SK-N-SH (cell line): Measurements from ENCODE around the gene KLHL40. TPM values are rescaled to one million over a fixed set of nuclear protein-coding genes. Genes with fewer than 3 reads are reported as not detected.

Source experiments
- CTCF ChIA-PET: fragments of 300-600, 350-600 bp; formaldehyde crosslinking; extraction: SDS; loops from one replicate; lab custom pipeline; 2021; lab: Yijun Ruan, JAX
- POLR2A ChIA-PET: fragments of 350-600 bp; sonication (Branson Sonifier 250); formaldehyde crosslinking; extraction: SDS; loops from one replicate; lab custom pipeline; 2020; ENCODE audit warnings: antibody characterized with exemption, inconsistent platforms; lab: Yijun Ruan, JAX
- DNase-seq: peaks from one replicate; pipeline ENCODE4 v3.0.0; 2012
- H2AFZ ChIP-seq: fragments of 200-600 bp; sonication (generic); 2 replicates; pipeline ENCODE4 v1.8.1; 2016; ENCODE audit warnings: antibody characterized with exemption, mild to moderate bottlenecking, low read depth
- H3F3A ChIP-seq: fragments of 200-600 bp; sonication (generic); replicated peaks from 2 replicates; pipeline ENCODE3; 2016; ENCODE audit warnings: antibody characterized with exemption, mild to moderate bottlenecking; ENCODE audit not compliant: insufficient read depth
- H3K27ac ChIP-seq, 2 experiments: fragments of 200-500 bp in 1 of 2; fragments of 200-600 bp in 1 of 2; sonication (Bioruptor generic) in 1 of 2; sonication (generic), shearing (Covaris generic) in 1 of 2; 2 replicates each; pipeline versions ENCODE4 v1.5.1 to v1.6.1; 2014 to 2016; ENCODE audit warnings: low read depth in 2 of 2, inconsistent platforms in 1 of 2, low read length in 1 of 2, mild to moderate bottlenecking in 1 of 2, mixed read lengths in 1 of 2
- H3K27me3 ChIP-seq: fragments of 200-600 bp; sonication (generic), shearing (Covaris generic); 2 replicates; pipeline ENCODE4 v1.6.1; 2016; ENCODE audit warnings: mixed run types; ENCODE audit not compliant: insufficient read depth
- H3K36me3 ChIP-seq, 2 experiments: fragments of 200-500 bp in 1 of 2; fragments of 200-600 bp in 1 of 2; sonication (Bioruptor generic) in 1 of 2; sonication (generic) in 1 of 2; replicated peaks in 1 of 2; 2 replicates each; pipeline versions ENCODE3 to v1.5.1; 2014 to 2016; ENCODE audit warnings: low read length in 1 of 2, mild to moderate bottlenecking in 1 of 2; ENCODE audit not compliant: insufficient read depth in 2 of 2, control insufficient read depth in 1 of 2
- H3K4me1 ChIP-seq, 2 experiments: fragments of 200-500 bp in 1 of 2; fragments of 200-600 bp in 1 of 2; sonication (Bioruptor generic) in 1 of 2; sonication (generic), shearing (Covaris generic) in 1 of 2; 2 replicates each; pipeline versions ENCODE4 v1.5.1 to v1.6.1; 2014 to 2016; ENCODE audit warnings: low read depth in 1 of 2, low read length in 1 of 2, mixed run types in 1 of 2; ENCODE audit not compliant: insufficient read depth in 2 of 2, control insufficient read depth in 1 of 2
- H3K4me2 ChIP-seq: fragments of 200-600 bp; sonication (generic), shearing (Covaris generic); 2 replicates; pipeline ENCODE4 v1.6.1; 2017; ENCODE audit warnings: mixed run types
- H3K4me3 ChIP-seq, 2 experiments: fragments of 200-500 bp in 1 of 2; fragments of 200-600 bp in 1 of 2; sonication (Bioruptor generic) in 1 of 2; sonication (generic), shearing (Covaris generic) in 1 of 2; 2 replicates each; pipeline versions ENCODE4 v1.5.1 to v1.8.1; 2014 to 2016; ENCODE audit warnings: low read depth in 2 of 2, inconsistent platforms in 1 of 2, low read length in 1 of 2, mild to moderate bottlenecking in 1 of 2, mixed read lengths in 1 of 2, moderate library complexity in 1 of 2
- H3K79me2 ChIP-seq: fragments of 200-600 bp; sonication (generic); 2 replicates; pipeline ENCODE4 v1.8.1; 2017; ENCODE audit warnings: mild to moderate bottlenecking; ENCODE audit not compliant: insufficient read depth
- H3K9ac ChIP-seq: fragments of 200-600 bp; sonication (generic); 2 replicates; pipeline ENCODE4 v1.6.1; 2017; ENCODE audit warnings: mixed run types
- H3K9me2 ChIP-seq: fragments of 200-600 bp; sonication (generic); 2 replicates; pipeline ENCODE4 v1.6.1; 2017; ENCODE audit warnings: mixed run types
- H3K9me3 ChIP-seq: fragments of 200-600 bp; sonication (generic); 2 replicates; pipeline ENCODE4 v1.6.1; 2017; ENCODE audit warnings: mixed run types, mild to moderate bottlenecking, moderate library complexity
- H4K20me1 ChIP-seq: fragments of 200-600 bp; sonication (generic); 2 replicates; pipeline ENCODE4 v1.6.1; 2017; ENCODE audit warnings: mild to moderate bottlenecking, mixed run types; ENCODE audit not compliant: insufficient read depth
- CTCF ChIP-seq: fragments of 200-600 bp; sonication (generic); IDR thresholded peaks from 2 replicates; pipeline ENCODE4 v1.6.1; 2017; ENCODE audit warnings: antibody characterized with exemption, mild to moderate bottlenecking, moderate library complexity
- ELF1 ChIP-seq: IDR thresholded peaks from 2 replicates; pipeline ENCODE4 v1.4.0; 2012
- EP300 ChIP-seq, 2 experiments: IDR thresholded peaks; 2 replicates each; pipeline versions ENCODE4 v1.4.0 to v1.6.1; 2012; ENCODE audit warnings: borderline replicate concordance in 1 of 2, low read depth in 1 of 2, low read length in 1 of 2
- EZH2phosphoT487 ChIP-seq: fragments of 200-600 bp; sonication (generic); IDR thresholded peaks from 2 replicates; pipeline ENCODE4 v1.6.1; 2017; ENCODE audit warnings: low read depth, mixed run types, mild to moderate bottlenecking, antibody characterized with exemption, moderate library complexity, borderline replicate concordance
- FOSL2 ChIP-seq: IDR thresholded peaks from 2 replicates; pipeline ENCODE4 v1.4.0; 2012; ENCODE audit warnings: low read depth, mild to moderate bottlenecking, moderate library complexity, borderline replicate concordance
- FOXJ3 ChIP-seq: sonication (generic); formaldehyde crosslinking; IDR thresholded peaks from 2 replicates; pipeline ENCODE4 v1.5.1; 2020; ENCODE audit warnings: mild to moderate bottlenecking, missing genetic modification reagents
- GABPA ChIP-seq: IDR thresholded peaks from 2 replicates; pipeline ENCODE4 v1.4.0; 2012; ENCODE audit warnings: low read depth, mild to moderate bottlenecking
- GATA2 ChIP-seq: sonication (generic); formaldehyde crosslinking; IDR thresholded peaks from 2 replicates; pipeline ENCODE4 v1.5.0; 2020; ENCODE audit warnings: mild to moderate bottlenecking, missing genetic modification reagents
- NRF1 ChIP-seq: IDR thresholded peaks from 2 replicates; pipeline ENCODE4 v1.6.1; 2012; ENCODE audit warnings: low read depth, mild to moderate bottlenecking, low read length
- PBX3 ChIP-seq: IDR thresholded peaks from 2 replicates; pipeline ENCODE4; 2012
- RAD21 ChIP-seq: IDR thresholded peaks from 2 replicates; pipeline ENCODE4 v1.6.1; 2012; ENCODE audit warnings: mild to moderate bottlenecking, low read length
- RFX5 ChIP-seq: IDR thresholded peaks from 2 replicates; pipeline ENCODE4 v1.6.1; 2012; ENCODE audit warnings: mild to moderate bottlenecking, improper control_type of control experiment, low read length
- TAF1 ChIP-seq: IDR thresholded peaks from 2 replicates; pipeline ENCODE4 v1.6.1; 2012; ENCODE audit warnings: low read depth, mild to moderate bottlenecking, low read length, moderate library complexity, borderline replicate concordance
- TEAD4 ChIP-seq: IDR thresholded peaks from 2 replicates; pipeline ENCODE4 v1.4.0; 2012; ENCODE audit warnings: mild to moderate bottlenecking, borderline replicate concordance; ENCODE audit not compliant: insufficient read depth
- USF2 ChIP-seq: fragments of 150-350 bp; IDR thresholded peaks from 2 replicates; pipeline ENCODE4 v1.6.1; 2017; ENCODE audit warnings: antibody characterized with exemption, low read length, low read depth, borderline replicate concordance
- WGBS: methylation state at CpG from one replicate; pipeline ENCODE4 v1.1.6; 2017; ENCODE audit warnings: low lambda C conversion rate; 5-methylcytosine and 5-hydroxymethylcytosine counted together
- polyA plus RNA-seq, 3 experiments: library from polyadenylated mRNA; depleted of rRNA; stranded (reverse); fragments of >200 nt; gene quantifications; 2 replicates each; pipeline ENCODE4 v1.2.3, GENCODE V29; 2012
- TF ChIP-seq, protein P1 (sequence below): fragments of 150-350 bp; IDR thresholded peaks from 2 replicates; pipeline ENCODE4 v1.6.1; 2016; ENCODE audit warnings: mild to moderate bottlenecking, low read depth, low read length
- TF ChIP-seq, protein P2 (sequence below): IDR thresholded peaks from 2 replicates; pipeline ENCODE4 v1.4.0; 2012; ENCODE audit warnings: low read depth, borderline replicate concordance
- TF ChIP-seq, protein P3 (sequence below): IDR thresholded peaks from 2 replicates; pipeline ENCODE4 v1.4.0; 2012; ENCODE audit warnings: low read depth, borderline replicate concordance

The KLHL40 gene
- polyA plus RNA-seq, 1 of the 3 experiments (the other 2 are of a cell fraction): not detected

- H3K9me3 ChIP-seq: no peaks in the 10 kb centered on the region
- H3K4me3 ChIP-seq: no peak overlapping the region
- no peaks in the 10 kb centered on the region for H3K36me3 ChIP-seq
- no peaks in the 10 kb centered on the region for H3F3A ChIP-seq
- CTCF ChIA-PET: interaction anchor here (1.0 to 2.1 kb wide), 2 partner anchors 26 to 41 kb away, joined by 3 to 6 read pairs; no protein-coding TSS in a partner anchor
- no peaks in the 10 kb centered on the region for H3K79me2 ChIP-seq
- no peak for TF ChIP-seq FOXJ3
- TF ChIP-seq, protein P1, sequence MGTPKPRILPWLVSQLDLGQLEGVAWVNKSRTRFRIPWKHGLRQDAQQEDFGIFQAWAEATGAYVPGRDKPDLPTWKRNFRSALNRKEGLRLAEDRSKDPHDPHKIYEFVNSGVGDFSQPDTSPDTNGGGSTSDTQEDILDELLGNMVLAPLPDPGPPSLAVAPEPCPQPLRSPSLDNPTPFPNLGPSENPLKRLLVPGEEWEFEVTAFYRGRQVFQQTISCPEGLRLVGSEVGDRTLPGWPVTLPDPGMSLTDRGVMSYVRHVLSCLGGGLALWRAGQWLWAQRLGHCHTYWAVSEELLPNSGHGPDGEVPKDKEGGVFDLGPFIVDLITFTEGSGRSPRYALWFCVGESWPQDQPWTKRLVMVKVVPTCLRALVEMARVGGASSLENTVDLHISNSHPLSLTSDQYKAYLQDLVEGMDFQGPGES: no peak
- TF ChIP-seq EP300 (IDR thresholded peaks at IDR 0.05; ENCODE audit: borderline replicate concordance in 1 of 2, low read depth in 1 of 2, low read length in 1 of 2): no peak
- TF ChIP-seq RAD21: no peak
- no peak for TF ChIP-seq ELF1
- TF ChIP-seq GABPA: no peak
- peak; percentile 13 for DNase-seq
- H2AFZ ChIP-seq: no peak overlapping the region
- 89% methylated on average over 3 of the region's 6 CpGs for WGBS
- no peak overlapping the region for H3K27ac ChIP-seq
- no peak overlapping the region for H3K4me2 ChIP-seq
- POLR2A ChIA-PET: no interaction called here
- 0 out of 2 replicates have a peak, but pooled peaks cover 4% of the 10 kb centered on the region for H3K27me3 ChIP-seq
- H3K4me1 ChIP-seq: no peaks in the 10 kb centered on the region; a peak in 1 of 4 replicates
- H3K9me2 ChIP-seq: no peaks in the 10 kb centered on the region
- no peaks in the 10 kb centered on the region for H4K20me1 ChIP-seq
- H3K9ac ChIP-seq: no peak overlapping the region
Observed at GRCh38 chr3:42702982-42703694, 17.8 kb downstream of the KLHL40 start.

DNA sequence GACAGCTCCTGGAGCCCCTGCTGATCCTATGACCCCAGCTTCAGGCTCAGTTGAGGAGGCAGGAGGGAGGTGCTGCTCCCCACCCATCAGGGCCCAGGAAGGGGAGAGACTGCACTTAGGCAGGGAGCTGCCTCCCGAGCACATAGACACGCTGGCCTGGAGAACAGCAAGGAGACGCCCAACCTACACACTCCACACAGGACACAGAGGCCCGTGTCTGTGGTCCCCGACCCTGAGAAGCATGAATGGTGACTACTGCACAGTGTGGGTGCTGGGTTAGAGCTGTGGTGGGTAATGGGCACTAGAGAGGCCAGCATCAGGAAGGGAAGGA lies 18.3 kb downstream of the KLHL40 start:
- H3K9ac ChIP-seq: no peak overlapping the region
- H3K36me3 ChIP-seq: no peaks in the 10 kb centered on the region
- DNase-seq: no peak
- no peaks in the 10 kb centered on the region for H3F3A ChIP-seq
- H3K9me2 ChIP-seq: no peaks in the 10 kb centered on the region
- no peaks in the 10 kb centered on the region for H4K20me1 ChIP-seq
- no peaks in the 10 kb centered on the region for H3K9me3 ChIP-seq
- no peak overlapping the region for H3K27ac ChIP-seq
- CTCF ChIA-PET: interaction anchor here (2.1 kb wide), 1 partner anchor 41 kb away, joined by 6 read pairs; no protein-coding TSS in a partner anchor
- H2AFZ ChIP-seq: no peak overlapping the region
- no peak overlapping the region for H3K4me2 ChIP-seq
- H3K4me1 ChIP-seq: no peaks in the 10 kb centered on the region; a peak in 1 of 4 replicates
- WGBS: 28% methylated on average over 4 of the region's 5 CpGs
- no peak overlapping the region for H3K4me3 ChIP-seq
- H3K79me2 ChIP-seq: no peaks in the 10 kb centered on the region
- POLR2A ChIA-PET: no interaction called here
- 0 out of 2 replicates have a peak, but pooled peaks cover 4% of the 10 kb centered on the region for H3K27me3 ChIP-seq
- TF ChIP-seq NRF1 (no peak), TEAD4 (no peak), EZH2phosphoT487 (no peak), GATA2 (CRISPR knock-in tag) (no peak), TAF1 (no peak), ELF1 (no peak), USF2 (no peak), CTCF (no peak), RFX5 (no peak), PBX3 (no peak), EP300 (IDR thresholded peaks at IDR 0.05; ENCODE audit: borderline replicate concordance in 1 of 2, low read depth in 1 of 2, low read length in 1 of 2) (no peak), FOSL2 (no peak)
- TF ChIP-seq, protein P2, sequence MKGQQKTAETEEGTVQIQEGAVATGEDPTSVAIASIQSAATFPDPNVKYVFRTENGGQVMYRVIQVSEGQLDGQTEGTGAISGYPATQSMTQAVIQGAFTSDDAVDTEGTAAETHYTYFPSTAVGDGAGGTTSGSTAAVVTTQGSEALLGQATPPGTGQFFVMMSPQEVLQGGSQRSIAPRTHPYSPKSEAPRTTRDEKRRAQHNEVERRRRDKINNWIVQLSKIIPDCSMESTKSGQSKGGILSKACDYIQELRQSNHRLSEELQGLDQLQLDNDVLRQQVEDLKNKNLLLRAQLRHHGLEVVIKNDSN: no peak
- TF ChIP-seq, protein P3, sequence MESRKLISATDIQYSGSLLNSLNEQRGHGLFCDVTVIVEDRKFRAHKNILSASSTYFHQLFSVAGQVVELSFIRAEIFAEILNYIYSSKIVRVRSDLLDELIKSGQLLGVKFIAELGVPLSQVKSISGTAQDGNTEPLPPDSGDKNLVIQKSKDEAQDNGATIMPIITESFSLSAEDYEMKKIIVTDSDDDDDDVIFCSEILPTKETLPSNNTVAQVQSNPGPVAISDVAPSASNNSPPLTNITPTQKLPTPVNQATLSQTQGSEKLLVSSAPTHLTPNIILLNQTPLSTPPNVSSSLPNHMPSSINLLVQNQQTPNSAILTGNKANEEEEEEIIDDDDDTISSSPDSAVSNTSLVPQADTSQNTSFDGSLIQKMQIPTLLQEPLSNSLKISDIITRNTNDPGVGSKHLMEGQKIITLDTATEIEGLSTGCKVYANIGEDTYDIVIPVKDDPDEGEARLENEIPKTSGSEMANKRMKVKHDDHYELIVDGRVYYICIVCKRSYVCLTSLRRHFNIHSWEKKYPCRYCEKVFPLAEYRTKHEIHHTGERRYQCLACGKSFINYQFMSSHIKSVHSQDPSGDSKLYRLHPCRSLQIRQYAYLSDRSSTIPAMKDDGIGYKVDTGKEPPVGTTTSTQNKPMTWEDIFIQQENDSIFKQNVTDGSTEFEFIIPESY: no peak
